ENCODE measurements around the gene SCO1.
"Not testable (repeated sequence)": the region's sequence is repeated elsewhere in the genome, so short reads cannot be mapped to it uniquely, and the experiment has no call there.

SCO1 gene

DNA sequence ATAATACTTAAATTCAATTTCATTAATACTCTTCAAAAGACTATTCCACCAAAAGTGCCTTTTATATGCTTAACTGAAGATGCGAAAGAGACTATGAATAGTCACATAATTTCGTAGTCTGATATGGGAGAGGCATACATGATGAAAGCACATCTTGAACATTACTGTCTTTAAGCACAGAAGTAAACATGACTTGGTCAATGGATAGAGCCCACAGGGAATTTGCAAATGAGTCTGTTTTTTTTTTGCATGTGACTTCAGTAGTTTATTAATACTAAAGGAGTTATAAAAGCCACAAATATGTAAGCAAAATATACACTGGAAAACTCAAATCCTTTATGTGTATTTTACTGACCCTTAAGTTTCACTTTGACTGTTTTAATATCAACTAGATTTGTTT lies 16.0 kb upstream of the SCO1 start:
- no peak for TF ChIP-seq EZH2 (IDR thresholded peaks at IDR 0.05)
- TF ChIP-seq FOXP2 (optimal IDR thresholded peaks at IDR 0.05; ENCODE audit: control extremely low read depth, extremely low read length, insufficient read depth), result no peak
- no peak for TF ChIP-seq POLR2AphosphoS5 (IDR thresholded peaks at IDR 0.05; ENCODE audit: borderline replicate concordance, low read depth, low read length)
- H3K36me3 ChIP-seq (ENCODE audit: insufficient read depth, low read length), result peaks cover 36% of the 10 kb centered on the region
- no peak overlapping the region for H3K4me3 ChIP-seq
- no peak overlapping the region for H3K9ac ChIP-seq (ENCODE audit: insufficient read length)
- H3K27ac ChIP-seq, result no peak overlapping the region
- no peak for DNase-seq (ENCODE audit: low read depth, low spot score)
- no peaks in the 10 kb centered on the region for H3K9me3 ChIP-seq (ENCODE audit: low read depth, low read length)

DNA sequence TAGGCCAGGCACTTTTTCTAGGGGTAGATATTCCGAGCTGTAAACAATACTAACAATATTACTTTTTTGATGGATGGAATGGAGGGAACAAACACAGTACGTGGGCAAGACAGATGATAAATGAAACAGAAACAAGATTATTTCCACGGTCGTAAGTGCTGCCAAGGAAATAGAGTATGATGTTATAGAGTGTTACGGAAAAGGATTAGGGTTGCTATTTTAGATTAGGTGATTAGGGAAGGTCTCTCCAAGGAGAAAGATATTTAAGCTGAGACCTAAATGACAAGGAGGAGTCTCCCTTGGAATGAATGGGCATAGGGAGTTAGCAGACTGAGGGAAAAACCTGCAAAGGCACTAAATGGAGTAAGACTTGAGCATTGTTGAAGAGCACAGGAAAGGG lies 8.4 kb upstream of the SCO1 start:
- H3K9me3 ChIP-seq (ENCODE audit: low read depth, low read length), result no peaks in the 10 kb centered on the region
- TF ChIP-seq FOXP2 (optimal IDR thresholded peaks at IDR 0.05; ENCODE audit: control extremely low read depth, extremely low read length, insufficient read depth), result no peak
- no peak for TF ChIP-seq POLR2AphosphoS5 (IDR thresholded peaks at IDR 0.05; ENCODE audit: borderline replicate concordance, low read depth, low read length)
- no peak for TF ChIP-seq EZH2 (IDR thresholded peaks at IDR 0.05)
- no peak overlapping the region for H3K9ac ChIP-seq (ENCODE audit: insufficient read length)
- no peak for DNase-seq (ENCODE audit: low read depth, low spot score)
- H3K27ac ChIP-seq, result no peak overlapping the region
- H3K4me3 ChIP-seq, result no peak overlapping the region
- peaks cover 52% of the 10 kb centered on the region for H3K36me3 ChIP-seq (ENCODE audit: insufficient read depth, low read length)

GRCh38 chr17:10702574-10702973 lies 5.2 kb upstream of the SCO1 start:
- DNase-seq (ENCODE audit: low read depth, low spot score), result no peak
- Histone ChIP-seq H3K36me3 (ENCODE audit: insufficient read depth, low read length) (peaks cover 36% of the 10 kb centered on the region), H3K9me3 (ENCODE audit: low read depth, low read length) (no peaks in the 10 kb centered on the region), H3K4me3 (no peak overlapping the region), H3K27ac (no peak overlapping the region), H3K9ac (ENCODE audit: insufficient read length) (no peak overlapping the region)
- TF ChIP-seq POLR2AphosphoS5 (IDR thresholded peaks at IDR 0.05; ENCODE audit: borderline replicate concordance, low read depth, low read length) (no peak), FOXP2 (optimal IDR thresholded peaks at IDR 0.05; ENCODE audit: control extremely low read depth, extremely low read length, insufficient read depth) (no peak)

DNA sequence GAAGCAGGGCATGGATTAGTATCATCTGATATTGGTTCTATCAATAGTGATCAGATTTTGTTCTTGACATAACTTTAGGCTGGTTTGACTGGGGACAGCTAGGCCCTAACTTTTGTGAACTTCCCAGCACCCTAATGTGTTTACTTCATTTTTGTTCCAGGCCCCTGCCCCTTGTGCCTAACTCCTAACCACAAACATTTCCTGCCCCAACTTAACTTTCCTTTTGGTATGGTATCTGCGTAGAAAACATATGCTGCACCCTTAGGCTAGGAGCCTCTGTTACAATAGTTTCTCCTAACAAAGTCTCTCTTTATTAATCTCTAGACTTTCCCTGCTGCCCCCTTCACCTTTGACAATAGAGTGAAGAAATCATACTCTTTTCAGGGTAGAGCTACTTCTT lies 2.5 kb upstream of the SCO1 start:
- Histone ChIP-seq H3K4me3 (no peak overlapping the region), H3K9me3 (ENCODE audit: low read depth, low read length) (no peaks in the 10 kb centered on the region), H3K36me3 (ENCODE audit: insufficient read depth, low read length) (peaks cover 20% of the 10 kb centered on the region), H3K27ac (no peak overlapping the region; the same call in 1 of the 2 replicates), H3K9ac (ENCODE audit: insufficient read length) (no peak overlapping the region)
- no peak for DNase-seq (ENCODE audit: low read depth, low spot score)
- TF ChIP-seq FOXP2 (optimal IDR thresholded peaks at IDR 0.05; ENCODE audit: control extremely low read depth, extremely low read length, insufficient read depth) (no peak), EZH2 (IDR thresholded peaks at IDR 0.05) (no peak), POLR2AphosphoS5 (IDR thresholded peaks at IDR 0.05; ENCODE audit: borderline replicate concordance, low read depth, low read length) (no peak)

DNA sequence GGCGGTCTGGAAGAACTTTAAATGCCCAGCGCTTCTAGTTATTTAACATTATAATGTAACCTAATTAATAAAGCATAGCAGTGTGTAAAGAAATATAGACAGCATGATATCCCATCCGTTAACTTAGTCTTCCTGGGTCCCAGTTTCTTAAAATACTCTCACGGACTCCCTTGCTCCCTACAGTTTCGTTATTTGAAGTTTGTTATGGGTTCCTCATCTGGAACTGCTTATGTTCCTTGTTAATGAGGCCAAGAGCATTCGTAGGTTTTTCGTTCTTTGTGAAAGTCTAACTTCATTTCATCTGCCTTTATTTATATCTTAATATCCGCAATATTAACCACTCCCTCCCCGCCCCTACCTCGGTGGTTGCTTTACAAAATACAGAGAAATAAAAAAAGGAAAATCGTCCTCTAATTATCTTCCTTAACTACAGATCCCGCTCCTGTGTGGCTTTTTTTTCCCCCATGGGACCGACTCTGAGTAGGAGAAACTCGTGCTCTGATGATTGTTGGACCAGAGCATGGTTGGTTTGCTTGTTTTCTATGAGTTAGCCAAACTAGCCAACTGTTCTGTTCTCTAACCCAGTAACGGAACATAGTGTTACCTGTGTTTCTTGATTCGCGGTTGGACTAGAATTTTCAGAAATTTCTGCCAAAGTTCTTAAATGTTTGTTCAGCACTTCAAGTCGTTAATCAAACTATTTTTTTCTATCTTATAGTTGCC lies 924 bp upstream of the SCO1 start:
- no peak for TF ChIP-seq EZH2 (IDR thresholded peaks at IDR 0.05)
- H3K9me3 ChIP-seq (ENCODE audit: low read depth, low read length), result no peaks in the 10 kb centered on the region
- DNase-seq (ENCODE audit: low read depth, low spot score), result no peak
- H3K36me3 ChIP-seq (ENCODE audit: insufficient read depth, low read length), result peaks cover 25% of the 10 kb centered on the region
- H3K4me3 ChIP-seq, result peak overlapping the region; percentile 85
- peak overlapping the region; percentile 43 for H3K27ac ChIP-seq
- H3K9ac ChIP-seq (ENCODE audit: insufficient read length), result peak overlapping the region; percentile 83

GRCh38 chr17:10695875-10696407 lies 1.4 kb downstream of the SCO1 start:
- H3K36me3 ChIP-seq (ENCODE audit: insufficient read depth, low read length), result peaks cover 48% of the 10 kb centered on the region
- H3K27ac ChIP-seq; DNase-seq (ENCODE audit: low read depth, low spot score); H3K9me3 ChIP-seq (ENCODE audit: low read depth, low read length): not testable (repeated sequence)
- H3K4me3 ChIP-seq, result peak overlapping the region; percentile 85
- peak overlapping the region; percentile 83 for H3K9ac ChIP-seq (ENCODE audit: insufficient read length)

DNA sequence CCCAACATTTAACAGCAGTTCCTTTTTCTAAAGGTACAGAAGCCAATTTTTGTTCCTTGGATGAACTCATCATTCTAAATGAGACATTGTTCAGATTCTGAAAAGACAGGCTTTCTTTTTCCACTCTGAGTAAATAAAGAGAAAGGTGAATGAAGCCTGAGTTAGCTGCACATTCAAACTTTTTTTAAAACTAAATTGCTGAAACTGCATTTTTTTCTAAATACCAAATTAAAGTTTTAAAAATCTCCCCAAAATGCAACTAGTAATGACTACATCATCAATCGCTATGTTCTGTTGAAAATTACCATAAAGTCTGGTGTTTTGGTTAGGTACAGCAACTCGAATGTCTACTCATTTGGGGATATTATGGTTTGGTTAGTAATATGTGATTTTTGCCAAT lies 9.8 kb downstream of the SCO1 start:
- no peak overlapping the region for H3K4me3 ChIP-seq
- no peak overlapping the region for H3K9ac ChIP-seq (ENCODE audit: insufficient read length)
- H3K9me3 ChIP-seq (ENCODE audit: low read depth, low read length), result no peaks in the 10 kb centered on the region
- no peak for TF ChIP-seq FOXP2 (optimal IDR thresholded peaks at IDR 0.05; ENCODE audit: control extremely low read depth, extremely low read length, insufficient read depth)
- no peak for TF ChIP-seq POLR2AphosphoS5 (IDR thresholded peaks at IDR 0.05; ENCODE audit: borderline replicate concordance, low read depth, low read length)
- TF ChIP-seq EZH2 (IDR thresholded peaks at IDR 0.05), result no peak
- H3K36me3 ChIP-seq (ENCODE audit: insufficient read depth, low read length), result peaks cover 95% of the 10 kb centered on the region
- H3K27ac ChIP-seq, result no peak overlapping the region
- DNase-seq (ENCODE audit: low read depth, low spot score), result no peak

GRCh38 chr17:10683853-10684252 lies 13.5 kb downstream of the SCO1 start:
- H3K9me3 ChIP-seq (ENCODE audit: low read depth, low read length), result no peaks in the 10 kb centered on the region
- no peak overlapping the region for H3K27ac ChIP-seq

GRCh38 chr17:10681866-10682446 lies 15.4 kb downstream of the SCO1 start:
- TF ChIP-seq POLR2AphosphoS5 (IDR thresholded peaks at IDR 0.05; ENCODE audit: borderline replicate concordance, low read depth, low read length), result no peak
- TF ChIP-seq FOXP2 (optimal IDR thresholded peaks at IDR 0.05; ENCODE audit: control extremely low read depth, extremely low read length, insufficient read depth), result no peak
- no peak for TF ChIP-seq EZH2 (IDR thresholded peaks at IDR 0.05)
- Histone ChIP-seq H3K27ac (peak overlapping the region; percentile 67; the same call in 1 of the 2 replicates), H3K36me3 (ENCODE audit: insufficient read depth, low read length) (peaks cover 86% of the 10 kb centered on the region), H3K9me3 (ENCODE audit: low read depth, low read length) (no peaks in the 10 kb centered on the region), H3K4me3 (no peak overlapping the region), H3K9ac (ENCODE audit: insufficient read length) (no peak overlapping the region)
- no peak for DNase-seq (ENCODE audit: low read depth, low spot score)

More at GRCh38 chr17:10683853-10684252, 13.5 kb downstream of the SCO1 start:
- TF ChIP-seq POLR2AphosphoS5 (IDR thresholded peaks at IDR 0.05; ENCODE audit: borderline replicate concordance, low read depth, low read length) (no peak), EZH2 (IDR thresholded peaks at IDR 0.05) (no peak), FOXP2 (optimal IDR thresholded peaks at IDR 0.05; ENCODE audit: control extremely low read depth, extremely low read length, insufficient read depth) (no peak)
- no peak overlapping the region for H3K4me3 ChIP-seq
- DNase-seq (ENCODE audit: low read depth, low spot score), result no peak
- H3K36me3 ChIP-seq (ENCODE audit: insufficient read depth, low read length), result peaks cover 89% of the 10 kb centered on the region
- H3K9ac ChIP-seq (ENCODE audit: insufficient read length), result no peak overlapping the region
